Upper lobe of left lung (tissue), 6 donors: ENCODE measurements around the gene TRAP1. TPM values are rescaled to one million over a fixed set of nuclear protein-coding genes. Genes with fewer than 3 reads are reported as not detected.

Source experiments
- ATAC-seq, 2 donors: fragments of 200-7000 bp; cut with Tn5 transposase; one replicate each; pipeline ENCODE4 v1.9.1; 2022; ENCODE audit warnings: mild to moderate bottlenecking in 2 of 2, moderate library complexity in 2 of 2; ENCODE audit not compliant: low FRiP score in 2 of 2
- DNase-seq, 2 donors: peaks; one replicate each; pipeline ENCODE4 v3.0.0-alpha.2; 2019 to 2020
- H3K27ac ChIP-seq, 4 donors: fragments of 200-600 bp; sonication (generic); one replicate each; pipeline ENCODE4 v1.5.1; 2016 to 2019
- H3K27me3 ChIP-seq, 4 donors: fragments of 200-600 bp; sonication (generic); one replicate each; pipeline ENCODE4 v1.5.1; 2017 to 2019
- H3K36me3 ChIP-seq, 4 donors: fragments of 200-600 bp; sonication (generic); one replicate each; pipeline ENCODE4 v1.5.1; 2016 to 2019
- H3K4me1 ChIP-seq, 4 donors: fragments of 200-600 bp; sonication (generic); one replicate each; pipeline ENCODE4 v1.5.1; 2018 to 2019
- H3K4me3 ChIP-seq, 4 donors: fragments of 200-600 bp; sonication (generic); one replicate each; pipeline ENCODE4 v1.5.1; 2017 to 2019; ENCODE audit warnings: mild to moderate bottlenecking in 2 of 4, moderate library complexity in 1 of 4
- H3K9me3 ChIP-seq, 4 donors: fragments of 200-600 bp; sonication (generic); one replicate each; pipeline ENCODE4 v1.5.1; 2018 to 2019
- EP300 ChIP-seq, 4 donors: sonication (generic); formaldehyde crosslinking; IDR thresholded peaks; one replicate each; pipeline ENCODE4 v1.5.1; 2017; ENCODE audit warnings: antibody characterized with exemption in 4 of 4, control low read depth in 2 of 4
- POLR2A ChIP-seq, 4 donors: fragments of 450-650 bp; IDR thresholded peaks; one replicate each; pipeline ENCODE4 v1.5.1; 2016 to 2017; ENCODE audit warnings: antibody characterized with exemption in 4 of 4, mild to moderate bottlenecking in 2 of 4
- POLR2AphosphoS5 ChIP-seq, 2 donors: sonication (generic); formaldehyde crosslinking; IDR thresholded peaks; one replicate each; pipeline ENCODE4 v1.5.1; 2017; ENCODE audit warnings: antibody characterized with exemption in 2 of 2
- WGBS, 2 donors: methylation state at CpG; one replicate each; pipeline ENCODE4 v1.1.5; 2017 to 2018; 5-methylcytosine and 5-hydroxymethylcytosine counted together
- total RNA-seq, 6 donors: library from RNA; depleted of rRNA in 4 of 6; stranded (reverse); fragments of >200 nt in 4 of 6; gene quantifications; one replicate each; pipeline versions ENCODE4 v1.1.0 to v1.2.1, GENCODE V29; 2016 to 2021
- TF ChIP-seq, protein P1 (sequence below), 6 experiments: fragments of 450-650 bp in 4 of 6; fragments of 200-600 bp in 2 of 6; sonication (generic) in 2 of 6; IDR thresholded peaks; one replicate each; pipeline ENCODE4 v1.5.1; 2016 to 2019; ENCODE audit warnings: antibody characterized with exemption in 6 of 6
- donor health status: DM: no; HTN: no; CAD: no; lungs with moderate emphysema.
- donor health status: DM: no; HTN: yes; CAD: no; lungs with severe emphysema.

TRAP1 gene
- total RNA-seq, 6 donors from 2014 or later: 48.0 to 81.7 (median 55.0) TPM

DNA sequence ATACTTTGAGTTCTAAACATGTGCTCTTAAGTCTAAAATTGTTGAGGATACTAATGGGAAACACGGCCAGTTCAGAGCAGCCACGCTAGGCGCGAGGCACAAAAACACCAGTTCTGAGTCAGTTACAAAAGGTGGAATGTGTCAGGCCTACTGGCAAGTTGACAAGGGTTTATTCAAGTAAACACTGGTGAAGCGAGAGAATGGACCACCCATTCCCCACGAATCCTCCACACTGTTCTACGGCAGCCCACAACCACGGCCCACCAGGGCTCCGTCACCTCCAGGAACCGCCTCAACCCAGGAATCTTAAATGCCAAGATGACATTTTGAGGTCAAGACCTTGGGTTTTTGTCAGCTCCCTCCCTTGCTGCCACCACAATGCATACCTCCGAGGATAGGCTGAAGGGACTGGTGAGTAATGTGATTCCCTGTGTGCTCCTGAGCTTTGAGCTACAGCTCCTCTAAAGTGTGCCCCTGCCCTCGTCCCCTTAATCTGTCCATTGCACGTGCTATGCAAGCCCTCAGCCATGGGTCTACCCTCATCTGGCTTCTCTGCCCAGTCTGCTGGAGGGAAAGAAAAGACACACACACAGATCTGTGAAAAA, 28.5 kb upstream of the TRAP1 start:
- Histone ChIP-seq H3K9me3 (no peaks in the 10 kb centered on the region), H3K27me3 (no peaks in the 10 kb centered on the region), H3K4me3 (no peak overlapping the region), H3K27ac (no peak overlapping the region), H3K4me1 (no peaks in the 10 kb centered on the region), H3K36me3 (peaks cover 31 to 96% (median 74%) of the 10 kb centered on the region in 4 donors)
- TF ChIP-seq EP300 (IDR thresholded peaks at IDR 0.05): no peak
- 81 to 88% methylated on average over 10 to 13 of the region's 13 CpGs for WGBS, 2 donors
- ATAC-seq: no peak
- DNase-seq: no peak

DNA sequence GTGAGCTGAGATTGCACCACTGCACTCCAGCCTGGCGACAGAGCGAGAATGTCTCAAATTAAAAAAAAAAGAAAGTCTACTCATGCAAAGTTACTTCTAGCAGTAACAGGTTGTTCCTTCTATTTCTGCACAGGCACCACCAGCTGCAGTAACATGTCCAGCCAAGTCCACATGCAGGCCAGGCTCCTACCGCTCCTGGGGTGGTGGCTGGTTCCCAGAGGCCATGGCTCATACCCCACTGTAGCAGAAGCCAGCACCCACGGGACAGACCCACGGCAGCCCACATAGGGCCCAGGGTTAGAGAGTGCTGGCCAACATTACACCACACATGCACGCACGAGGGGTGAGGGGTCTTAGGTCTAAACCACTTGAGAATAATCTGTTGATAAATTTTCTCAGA, 26.7 kb upstream of the TRAP1 start:
- no peak for TF ChIP-seq EP300 (IDR thresholded peaks at IDR 0.05)
- TF ChIP-seq POLR2A (IDR thresholded peaks at IDR 0.05): no peak
- TF ChIP-seq, protein P1, sequence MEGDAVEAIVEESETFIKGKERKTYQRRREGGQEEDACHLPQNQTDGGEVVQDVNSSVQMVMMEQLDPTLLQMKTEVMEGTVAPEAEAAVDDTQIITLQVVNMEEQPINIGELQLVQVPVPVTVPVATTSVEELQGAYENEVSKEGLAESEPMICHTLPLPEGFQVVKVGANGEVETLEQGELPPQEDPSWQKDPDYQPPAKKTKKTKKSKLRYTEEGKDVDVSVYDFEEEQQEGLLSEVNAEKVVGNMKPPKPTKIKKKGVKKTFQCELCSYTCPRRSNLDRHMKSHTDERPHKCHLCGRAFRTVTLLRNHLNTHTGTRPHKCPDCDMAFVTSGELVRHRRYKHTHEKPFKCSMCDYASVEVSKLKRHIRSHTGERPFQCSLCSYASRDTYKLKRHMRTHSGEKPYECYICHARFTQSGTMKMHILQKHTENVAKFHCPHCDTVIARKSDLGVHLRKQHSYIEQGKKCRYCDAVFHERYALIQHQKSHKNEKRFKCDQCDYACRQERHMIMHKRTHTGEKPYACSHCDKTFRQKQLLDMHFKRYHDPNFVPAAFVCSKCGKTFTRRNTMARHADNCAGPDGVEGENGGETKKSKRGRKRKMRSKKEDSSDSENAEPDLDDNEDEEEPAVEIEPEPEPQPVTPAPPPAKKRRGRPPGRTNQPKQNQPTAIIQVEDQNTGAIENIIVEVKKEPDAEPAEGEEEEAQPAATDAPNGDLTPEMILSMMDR (IDR thresholded peaks at IDR 0.05): no peak
- TF ChIP-seq POLR2AphosphoS5 (IDR thresholded peaks at IDR 0.05): no peak
- Histone ChIP-seq H3K9me3 (no peaks in the 10 kb centered on the region), H3K36me3 (peaks cover 48 to 100% (median 92%) of the 10 kb centered on the region in 4 donors), H3K4me3 (no peak overlapping the region), H3K27ac (no peak overlapping the region), H3K27me3 (no peaks in the 10 kb centered on the region), H3K4me1 (no peaks in the 10 kb centered on the region)
- 91 to 100% methylated on average over 6 to 7 of the region's 7 CpGs for WGBS, 2 donors
- no peak for ATAC-seq
- no peak for DNase-seq

DNA sequence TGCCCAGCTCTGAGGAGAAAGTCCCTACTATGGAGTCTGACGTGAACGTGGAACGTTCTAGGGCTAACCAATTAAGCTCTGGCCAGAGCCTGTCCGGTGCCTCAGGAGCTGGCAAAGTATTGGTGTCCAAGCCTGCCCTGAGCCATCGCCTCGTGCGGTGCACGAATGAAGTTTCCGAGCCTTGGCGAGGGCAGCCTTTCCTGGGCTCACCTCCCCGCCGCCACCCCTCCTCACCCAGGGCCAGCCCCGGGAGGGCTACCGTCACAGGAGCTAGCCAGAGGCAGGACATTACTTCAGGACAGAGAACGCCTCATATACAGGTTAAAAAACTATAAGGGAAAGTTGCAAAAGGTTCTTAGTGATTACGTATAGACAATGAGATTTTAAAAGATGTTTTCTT, 23.6 kb upstream of the TRAP1 start:
- peaks cover 58 to 100% (median 94%) of the 10 kb centered on the region in 4 donors for H3K36me3 ChIP-seq
- ATAC-seq (peak in 1 of 2 donors; percentile 7), DNase-seq (peak in 1 of 2 donors; percentile 7)
- no peaks in the 10 kb centered on the region for H3K27me3 ChIP-seq
- H3K4me3 ChIP-seq: no peak overlapping the region
- TF ChIP-seq POLR2AphosphoS5 (IDR thresholded peaks at IDR 0.05) (no peak), EP300 (IDR thresholded peaks at IDR 0.05) (no peak), POLR2A (IDR thresholded peaks at IDR 0.05) (no peak)
- TF ChIP-seq, protein P1 (IDR thresholded peaks at IDR 0.05): no peak
- H3K4me1 ChIP-seq: no peaks in the 10 kb centered on the region
- H3K27ac ChIP-seq: no peak overlapping the region
- no peaks in the 10 kb centered on the region for H3K9me3 ChIP-seq
- WGBS, 2 donors: 95 to 96% methylated on average over 16 of the region's 16 CpGs

- Histone ChIP-seq H3K4me3 (no peak overlapping the region), H3K27ac (no peak overlapping the region), H3K27me3 (no peaks in the 10 kb centered on the region), H3K4me1 (no peaks in the 10 kb centered on the region), H3K9me3 (no peaks in the 10 kb centered on the region), H3K36me3 (peaks cover 66 to 100% (median 94%) of the 10 kb centered on the region in 4 donors)
- DNase-seq: no peak
- ATAC-seq: no peak
- WGBS, 2 donors: 89 to 98% methylated on average over 3 to 14 of the region's 14 CpGs
- TF ChIP-seq POLR2A (IDR thresholded peaks at IDR 0.05): no peak
- TF ChIP-seq EP300 (IDR thresholded peaks at IDR 0.05): no peak
- TF ChIP-seq, protein P1 (IDR thresholded peaks at IDR 0.05): no peak
- TF ChIP-seq POLR2AphosphoS5 (IDR thresholded peaks at IDR 0.05): no peak
Measured at GRCh38 chr16:3740186-3740585, 22.9 kb upstream of the TRAP1 start.

DNA sequence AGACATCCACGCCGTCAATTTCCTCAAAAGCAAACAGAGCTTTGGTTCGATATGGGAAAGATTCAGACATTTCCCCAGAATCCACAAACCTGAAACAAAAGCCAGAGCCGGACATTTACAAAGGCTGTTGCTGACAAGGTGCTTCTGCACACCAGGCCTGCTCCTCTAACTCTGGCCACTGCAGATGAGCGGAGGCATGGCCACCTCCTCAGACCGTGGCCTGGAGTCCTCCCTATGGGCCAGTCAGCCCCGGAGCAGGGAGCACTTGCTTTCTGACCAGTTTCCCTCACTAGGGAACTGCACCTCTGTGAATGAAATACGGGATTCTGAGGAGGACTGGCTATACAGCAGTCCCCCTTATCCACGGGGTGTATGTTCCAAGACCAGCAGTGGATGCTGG, 22.3 kb upstream of the TRAP1 start:
- no peak for TF ChIP-seq POLR2A (IDR thresholded peaks at IDR 0.05)
- no peak for TF ChIP-seq EP300 (IDR thresholded peaks at IDR 0.05)
- no peak for TF ChIP-seq POLR2AphosphoS5 (IDR thresholded peaks at IDR 0.05)
- TF ChIP-seq, protein P1 (IDR thresholded peaks at IDR 0.05): no peak
- Histone ChIP-seq H3K4me3 (no peak overlapping the region), H3K36me3 (peaks cover 67 to 100% (median 94%) of the 10 kb centered on the region in 4 donors), H3K27ac (no peak overlapping the region), H3K27me3 (no peaks in the 10 kb centered on the region), H3K9me3 (no peaks in the 10 kb centered on the region), H3K4me1 (no peaks in the 10 kb centered on the region)
- 92 to 94% methylated on average over 9 of the region's 9 CpGs for WGBS, 2 donors
- DNase-seq (no peak), ATAC-seq (no peak)
